Activated CD4-positive, alpha-beta T cell treated with anti-CD3 and anti-CD28 coated beads, Interleukin-2, Interleukin-6, amounts not matched to agents 100 ng/mL and 50 ng/mL, durations not matched to agents 16 hours and 8 hours (primary cell): Measurements from ENCODE around the gene PDE6H.

ENCODE experiments used
- DNase-seq: peaks from one replicate; pipeline ENCODE4 v3.0.0-alpha.2; 2020

The PDE6H gene

GRCh38 chr12:14952299-14952921 lies 20.4 kb upstream of the PDE6H start:
- DNase-seq = peak; percentile 80

- DNase-seq = no peak
Observed at GRCh38 chr12:14953752-14954151, 19.1 kb upstream of the PDE6H start.

GRCh38 chr12:14954269-14954668 lies 18.6 kb upstream of the PDE6H start:
- DNase-seq = no peak

- DNase-seq = peak; percentile 75
Observed at GRCh38 chr12:14956024-14956891, 16.6 kb upstream of the PDE6H start.

- DNase-seq = no peak
Observed at GRCh38 chr12:14956905-14957304, 15.9 kb upstream of the PDE6H start.

GRCh38 chr12:14957551-14958168 lies 15.2 kb upstream of the PDE6H start:
- DNase-seq = no peak

GRCh38 chr12:14958361-14959125 lies 14.3 kb upstream of the PDE6H start:
- peak; percentile 50 for DNase-seq

GRCh38 chr12:14959126-14959440 lies 13.8 kb upstream of the PDE6H start:
- DNase-seq = peak; percentile 58

GRCh38 chr12:14959463-14959862 lies 13.4 kb upstream of the PDE6H start:
- DNase-seq = no peak

- DNase-seq = no peak
Observed at GRCh38 chr12:14959916-14960496, 12.8 kb upstream of the PDE6H start.

GRCh38 chr12:14960548-14961465 lies 12.0 kb upstream of the PDE6H start:
- DNase-seq = peak; percentile 68

- peak; percentile 93 for DNase-seq
Observed at GRCh38 chr12:14961466-14962152, 11.2 kb upstream of the PDE6H start, which contains the start of gene ARHGDIB. ARHGDIB (minus strand) TSS chr12:14961601; CDS start chr12:14950712, 10,889 bp downstream.

- DNase-seq = no peak
Observed at GRCh38 chr12:14962153-14962539, 10.7 kb upstream of the PDE6H start.

GRCh38 chr12:14962797-14963196 lies 10.0 kb upstream of the PDE6H start:
- DNase-seq = no peak

GRCh38 chr12:14963520-14963919 lies 9.3 kb upstream of the PDE6H start:
- no peak for DNase-seq

- no peak for DNase-seq
Observed at GRCh38 chr12:14964406-14964805, 8.4 kb upstream of the PDE6H start.

- no peak for DNase-seq
Observed at GRCh38 chr12:14965221-14965620, 7.6 kb upstream of the PDE6H start.

- no peak for DNase-seq
Observed at GRCh38 chr12:14968478-14968877, 4.4 kb upstream of the PDE6H start.

- no peak for DNase-seq
Observed at GRCh38 chr12:14970473-14970872, 2.4 kb upstream of the PDE6H start.

GRCh38 chr12:14974633-14975032 lies 1.8 kb downstream of the PDE6H start:
- no peak for DNase-seq

- DNase-seq = no peak
Observed at GRCh38 chr12:14975457-14975856, 2.6 kb downstream of the PDE6H start.
